ENCODE results near the gene PUM1.

GRCh38 chr1:30914587-30914922, 151.0 kb downstream of the PUM1 start:
- TF ChIP-seq CTCF (IDR thresholded peaks at IDR 0.05; ENCODE audit: insufficient read depth, low read depth, low read length) (no peak), EZH2 (IDR thresholded peaks at IDR 0.05; ENCODE audit: insufficient read depth, low read length) (no peak)

Data from astrocyte (in vitro differentiated cells and primary cell).